ENCODE data around the gene DLGAP3.

DNA sequence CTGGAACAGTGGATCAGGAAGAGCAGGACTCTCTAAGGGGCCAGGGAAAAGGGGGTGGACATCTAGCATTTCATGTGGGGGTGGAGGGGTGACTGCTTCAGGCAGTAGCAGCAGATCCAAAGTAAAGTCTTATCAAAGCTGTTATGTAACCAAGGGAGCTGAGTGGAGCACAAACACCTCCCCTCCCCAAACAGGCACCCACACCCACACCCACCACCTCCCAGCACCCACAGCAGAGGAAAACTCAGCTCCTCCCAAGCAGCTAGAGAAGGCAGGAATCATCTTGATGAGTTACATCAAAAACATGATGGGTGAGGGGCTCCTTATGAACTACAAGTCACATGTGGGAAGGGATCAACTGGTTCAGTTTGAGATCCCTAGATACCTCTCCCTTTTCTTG is 6.0 kb downstream of the DLGAP3 start:
- TF ChIP-seq, protein P1, sequence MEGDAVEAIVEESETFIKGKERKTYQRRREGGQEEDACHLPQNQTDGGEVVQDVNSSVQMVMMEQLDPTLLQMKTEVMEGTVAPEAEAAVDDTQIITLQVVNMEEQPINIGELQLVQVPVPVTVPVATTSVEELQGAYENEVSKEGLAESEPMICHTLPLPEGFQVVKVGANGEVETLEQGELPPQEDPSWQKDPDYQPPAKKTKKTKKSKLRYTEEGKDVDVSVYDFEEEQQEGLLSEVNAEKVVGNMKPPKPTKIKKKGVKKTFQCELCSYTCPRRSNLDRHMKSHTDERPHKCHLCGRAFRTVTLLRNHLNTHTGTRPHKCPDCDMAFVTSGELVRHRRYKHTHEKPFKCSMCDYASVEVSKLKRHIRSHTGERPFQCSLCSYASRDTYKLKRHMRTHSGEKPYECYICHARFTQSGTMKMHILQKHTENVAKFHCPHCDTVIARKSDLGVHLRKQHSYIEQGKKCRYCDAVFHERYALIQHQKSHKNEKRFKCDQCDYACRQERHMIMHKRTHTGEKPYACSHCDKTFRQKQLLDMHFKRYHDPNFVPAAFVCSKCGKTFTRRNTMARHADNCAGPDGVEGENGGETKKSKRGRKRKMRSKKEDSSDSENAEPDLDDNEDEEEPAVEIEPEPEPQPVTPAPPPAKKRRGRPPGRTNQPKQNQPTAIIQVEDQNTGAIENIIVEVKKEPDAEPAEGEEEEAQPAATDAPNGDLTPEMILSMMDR (IDR thresholded peaks at IDR 0.05; ENCODE audit: extremely low read depth in 1 of 2, insufficient read depth in 1 of 2, low read depth in 1 of 2, low read length in 2 of 2), result no peak
- no peak for TF ChIP-seq EZH2 (IDR thresholded peaks at IDR 0.05; ENCODE audit: borderline replicate concordance, low read depth, low read length, severe bottlenecking)
- TF ChIP-seq, protein P2, sequence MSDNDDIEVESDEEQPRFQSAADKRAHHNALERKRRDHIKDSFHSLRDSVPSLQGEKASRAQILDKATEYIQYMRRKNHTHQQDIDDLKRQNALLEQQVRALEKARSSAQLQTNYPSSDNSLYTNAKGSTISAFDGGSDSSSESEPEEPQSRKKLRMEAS (IDR thresholded peaks at IDR 0.05; ENCODE audit: insufficient read depth, insufficient read length), result no peak
- no peak for TF ChIP-seq POLR2A (IDR thresholded peaks at IDR 0.05; ENCODE audit: low read depth, low read length)
- no peak for TF ChIP-seq MYC (IDR thresholded peaks at IDR 0.05; ENCODE audit: low read depth, low read length)
- no peak for TF ChIP-seq POLR2AphosphoS5 (IDR thresholded peaks at IDR 0.05; ENCODE audit: insufficient read depth, low read depth, low read length)
- no peak for TF ChIP-seq GATA2 (IDR thresholded peaks at IDR 0.05; ENCODE audit: insufficient read depth, insufficient read length, low read depth, low read length)
- TF ChIP-seq JUN (IDR thresholded peaks at IDR 0.05; ENCODE audit: borderline replicate concordance, insufficient read depth, insufficient read length, low read depth), result no peak
- no peak for TF ChIP-seq FOS (IDR thresholded peaks at IDR 0.05; ENCODE audit: borderline replicate concordance, insufficient read depth, low read length)
